K562 (cell line): ENCODE data around the gene HYPK. TPM values are rescaled to one million over a fixed set of nuclear protein-coding genes. Genes with fewer than 3 reads are reported as not detected.

Experiments
- ARID1B ChIP-seq: fragments of 450-650 bp; IDR thresholded peaks from 2 replicates; pipeline ENCODE4 v1.6.1; 2016; ENCODE audit warnings: antibody characterized with exemption, mild to moderate bottlenecking, inconsistent platforms
- CBFA2T3 ChIP-seq: fragments of 450-650 bp; IDR thresholded peaks from 2 replicates; pipeline ENCODE4 v1.6.1; 2017
- EP300 ChIP-seq: IDR thresholded peaks from 2 replicates; pipeline ENCODE4 v1.6.1; 2012; ENCODE audit warnings: low read length, improper control_type of control experiment
- FUS ChIP-seq: fragments of 200-400 bp; formaldehyde crosslinking; optimal IDR thresholded peaks from 2 replicates; pipeline ENCODE3; 2017; ENCODE audit warnings: low read depth, low read length
- HDAC2 ChIP-seq: fragments of 450-650 bp; IDR thresholded peaks from 2 replicates; pipeline ENCODE4 v1.6.1; 2016; ENCODE audit warnings: mild to moderate bottlenecking
- KLF10 ChIP-seq: fragments of 250-450 bp; sonication (Bioruptor Pico); IDR thresholded peaks from 2 replicates; pipeline ENCODE4 v1.6.1; 2021; ENCODE audit warnings: matching md5 sums
- MAFK ChIP-seq: IDR thresholded peaks from 2 replicates; pipeline ENCODE4 v1.6.1; 2011; ENCODE audit warnings: low read length, improper control_type of control experiment
- MBD2 ChIP-seq: sonication (generic); IDR thresholded peaks from 2 replicates; pipeline ENCODE4 v1.6.1; 2016; ENCODE audit warnings: low read depth, borderline replicate concordance
- NFRKB ChIP-seq: fragments of 450-650 bp; IDR thresholded peaks from 2 replicates; pipeline ENCODE4 v1.6.1; 2016; ENCODE audit warnings: low read depth
- NRF1 ChIP-seq, 2 experiments: fragments of 450-650 bp; IDR thresholded peaks in 1 of 2; conservative IDR thresholded peaks in 1 of 2; 2 replicates each; pipeline ENCODE4 v1.6.1; 2014; ENCODE audit warnings: mild to moderate bottlenecking in 2 of 2
- POLR2AphosphoS5 ChIP-seq: IDR thresholded peaks from 2 replicates; pipeline ENCODE4 v1.6.1; 2011; ENCODE audit warnings: mild to moderate bottlenecking, low read depth, low read length, moderate library complexity; ENCODE audit not compliant: control insufficient read depth, insufficient read depth
- ZBTB11 ChIP-seq, 3 experiments: fragments of 200-800 bp in 1 of 3; fragments of 250-450 bp in 1 of 3; fragments of 450-650 bp in 1 of 3; sonication (Bioruptor Pico) in 1 of 3; sonication (Bioruptor generic) in 1 of 3; formaldehyde crosslinking in 1 of 3; IDR thresholded peaks; 2 replicates each; pipeline versions ENCODE4 v1.6.1 to v1.8.0; 2016 to 2022; ENCODE audit warnings: mild to moderate bottlenecking in 2 of 3, missing genetic modification characterization in 2 of 3, missing compliant biosample characterization in 1 of 3, moderate library complexity in 1 of 3
- ZBTB2 ChIP-seq: fragments of 450-650 bp; IDR thresholded peaks from 2 replicates; pipeline ENCODE4 v1.6.1; 2016; ENCODE audit warnings: antibody characterized with exemption
- ZNF121 ChIP-seq: sonication (generic); formaldehyde crosslinking; conservative IDR thresholded peaks from 2 replicates; pipeline ENCODE4 v1.8.0; 2022; ENCODE audit warnings: missing genetic modification reagents
- ZNF431 ChIP-seq: sonication (generic); formaldehyde crosslinking; IDR thresholded peaks from 2 replicates; pipeline ENCODE4 v1.8.0; 2022; ENCODE audit warnings: mild to moderate bottlenecking, missing genetic modification reagents
- ZNF589 ChIP-seq: fragments of 200-800 bp; sonication (Bioruptor generic); IDR thresholded peaks from 2 replicates; pipeline ENCODE4 v1.6.1; 2016; ENCODE audit warnings: low read depth, missing genetic modification characterization, missing compliant biosample characterization
- polyA plus RNA-seq, 8 experiments: library from polyadenylated mRNA; depleted of rRNA in 4 of 8; stranded (reverse) in 5 of 8; unstranded in 3 of 8; fragments of >200 nt; fragmentation: Nextera tagmentation in 2 of 8; fragmentation: Illumina TruSeq in 1 of 8; extraction: Ambion mirVana in 2 of 8; extraction: Trizol in 1 of 8; gene quantifications; 2 replicates each; pipeline versions ENCODE4 v1.2.1 to v1.2.3, GENCODE V29; 2011 to 2014; ENCODE audit warnings: inconsistent platforms in 1 of 8, missing spikeins in 1 of 8
- total RNA-seq, 7 experiments: library from RNA; depleted of rRNA in 6 of 7; stranded (reverse); fragments of >200 nt in 6 of 7; fragmentation: Illumina TruSeq in 2 of 7; extraction: Trizol in 2 of 7; gene quantifications; 2 replicates each; pipeline versions ENCODE4 v1.2.1 to v1.2.3, GENCODE V29; 2011 to 2021; ENCODE audit warnings: low replicate concordance in 1 of 7
- TF ChIP-seq, protein P1 (sequence below), 2 experiments: fragments of 450-650 bp; conservative IDR thresholded peaks; 2 replicates each; pipeline ENCODE4 v1.6.1; 2017; ENCODE audit warnings: mild to moderate bottlenecking in 2 of 2, moderate library complexity in 2 of 2
- TF ChIP-seq, protein P2 (sequence below): fragments of 150-350 bp; conservative IDR thresholded peaks from 2 replicates; pipeline ENCODE4 v1.6.1; 2014; ENCODE audit warnings: low read length

HYPK gene
- total and polyA plus RNA-seq, 9 of the 15 experiments (the other 6 are each of a cell fraction or from before 2014, with no cell fraction given), result 7.2 to 28.0 (median 21.1) TPM

DNA sequence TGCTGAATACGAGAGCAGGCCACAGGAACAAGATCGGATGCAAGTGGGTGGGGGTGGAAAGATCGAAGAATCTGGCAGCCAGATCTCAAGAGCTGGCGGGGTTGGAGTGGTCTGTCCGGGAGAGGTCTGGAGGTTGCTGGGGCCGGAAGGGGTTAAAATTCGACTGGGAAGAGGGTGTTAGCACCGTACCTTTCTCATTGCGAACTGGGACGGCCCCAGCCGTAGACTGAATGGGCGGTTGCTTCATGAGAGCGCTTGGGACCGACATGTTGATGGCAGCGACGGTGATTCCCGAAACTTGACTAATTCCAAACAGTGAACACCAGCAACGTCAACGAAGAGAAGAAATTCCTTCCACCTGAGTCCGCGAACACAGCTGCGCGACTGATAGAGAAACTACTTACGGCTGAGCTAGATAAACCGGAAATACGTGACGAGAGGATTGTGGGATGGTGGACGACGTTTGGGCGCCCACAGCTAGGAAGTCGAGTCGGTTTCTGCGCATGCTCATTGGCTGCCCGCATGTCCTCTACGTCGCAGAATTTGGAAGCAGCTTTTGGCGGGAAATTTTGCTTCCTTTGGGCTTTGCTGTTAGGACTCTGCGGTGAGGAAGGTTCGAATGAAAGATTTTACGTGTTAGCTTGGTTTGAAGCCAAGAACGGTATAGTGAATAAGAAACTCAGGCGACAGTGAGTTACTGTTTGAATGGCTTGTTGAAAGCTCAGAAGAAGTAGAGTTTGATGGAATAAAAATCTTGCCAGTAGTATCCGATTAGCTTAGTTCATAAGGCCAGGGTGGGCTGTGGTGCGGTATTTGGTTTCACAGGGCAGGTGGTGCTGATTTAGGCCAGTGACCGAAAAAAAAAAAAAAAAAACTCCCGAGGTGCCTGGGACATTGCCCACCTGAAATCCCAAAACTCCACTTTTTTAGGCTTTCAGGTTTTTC is 24.2 kb downstream of the HYPK start, which contains the start of gene MFAP1 (continued):
- peak; percentile 64; the same call in 1 of the 2 replicates for TF ChIP-seq ZNF589 (CRISPR knock-in tag)
- peak; percentile 57; the same call in 1 of the 2 replicates for TF ChIP-seq ZNF431 (CRISPR knock-in tag)
- peak; percentile 55 for TF ChIP-seq CBFA2T3
- TF ChIP-seq NRF1 (conservative IDR thresholded peaks at IDR 0.05 in 1 of 2, IDR thresholded peaks at IDR 0.05 in 1 of 2), result peak; percentile 96 to 97
- peak; percentile 87 for TF ChIP-seq HDAC2
- peak; percentile 35; the same call in 1 of the 2 replicates for TF ChIP-seq MAFK
- peak; percentile 73 for TF ChIP-seq MBD2
- no peak for TF ChIP-seq FUS
- peak; percentile 89 for TF ChIP-seq NFRKB
- peak; percentile 91 for TF ChIP-seq ZBTB2
- TF ChIP-seq KLF10 (CRISPR knock-in tag), result no peak
- TF ChIP-seq, protein P1, sequence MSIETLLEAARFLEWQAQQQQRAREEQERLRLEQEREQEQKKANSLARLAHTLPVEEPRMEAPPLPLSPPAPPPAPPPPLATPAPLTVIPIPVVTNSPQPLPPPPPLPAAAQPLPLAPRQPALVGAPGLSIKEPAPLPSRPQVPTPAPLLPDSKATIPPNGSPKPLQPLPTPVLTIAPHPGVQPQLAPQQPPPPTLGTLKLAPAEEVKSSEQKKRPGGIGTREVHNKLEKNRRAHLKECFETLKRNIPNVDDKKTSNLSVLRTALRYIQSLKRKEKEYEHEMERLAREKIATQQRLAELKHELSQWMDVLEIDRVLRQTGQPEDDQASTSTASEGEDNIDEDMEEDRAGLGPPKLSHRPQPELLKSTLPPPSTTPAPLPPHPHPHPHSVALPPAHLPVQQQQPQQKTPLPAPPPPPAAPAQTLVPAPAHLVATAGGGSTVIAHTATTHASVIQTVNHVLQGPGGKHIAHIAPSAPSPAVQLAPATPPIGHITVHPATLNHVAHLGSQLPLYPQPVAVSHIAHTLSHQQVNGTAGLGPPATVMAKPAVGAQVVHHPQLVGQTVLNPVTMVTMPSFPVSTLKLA (conservative IDR thresholded peaks at IDR 0.05), result peak; percentile 76 to 81
- TF ChIP-seq, protein P2, sequence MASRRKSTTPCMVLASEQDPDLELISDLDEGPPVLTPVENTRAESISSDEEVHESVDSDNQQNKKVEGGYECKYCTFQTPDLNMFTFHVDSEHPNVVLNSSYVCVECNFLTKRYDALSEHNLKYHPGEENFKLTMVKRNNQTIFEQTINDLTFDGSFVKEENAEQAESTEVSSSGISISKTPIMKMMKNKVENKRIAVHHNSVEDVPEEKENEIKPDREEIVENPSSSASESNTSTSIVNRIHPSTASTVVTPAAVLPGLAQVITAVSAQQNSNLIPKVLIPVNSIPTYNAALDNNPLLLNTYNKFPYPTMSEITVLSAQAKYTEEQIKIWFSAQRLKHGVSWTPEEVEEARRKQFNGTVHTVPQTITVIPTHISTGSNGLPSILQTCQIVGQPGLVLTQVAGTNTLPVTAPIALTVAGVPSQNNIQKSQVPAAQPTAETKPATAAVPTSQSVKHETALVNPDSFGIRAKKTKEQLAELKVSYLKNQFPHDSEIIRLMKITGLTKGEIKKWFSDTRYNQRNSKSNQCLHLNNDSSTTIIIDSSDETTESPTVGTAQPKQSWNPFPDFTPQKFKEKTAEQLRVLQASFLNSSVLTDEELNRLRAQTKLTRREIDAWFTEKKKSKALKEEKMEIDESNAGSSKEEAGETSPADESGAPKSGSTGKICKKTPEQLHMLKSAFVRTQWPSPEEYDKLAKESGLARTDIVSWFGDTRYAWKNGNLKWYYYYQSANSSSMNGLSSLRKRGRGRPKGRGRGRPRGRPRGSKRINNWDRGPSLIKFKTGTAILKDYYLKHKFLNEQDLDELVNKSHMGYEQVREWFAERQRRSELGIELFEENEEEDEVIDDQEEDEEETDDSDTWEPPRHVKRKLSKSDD, result no peak
- TF ChIP-seq ARID1B, result peak; percentile 34; the same call in 1 of the 2 replicates
- peak in 2 of 3 experiments; percentile 63 to 77; a peak in 3 of 6 replicates for TF ChIP-seq ZBTB11 (CRISPR knock-in tag; IDR thresholded peaks at IDR 0.05)
- TF ChIP-seq ZNF121 (CRISPR knock-in tag), result no peak
- peak; percentile 17; the same call in 1 of the 2 replicates for TF ChIP-seq EP300
- peak; percentile 96 for TF ChIP-seq POLR2AphosphoS5
